T-helper 2 cell (primary cell): ENCODE measurements around the gene TUBA8.
A peak's percentile ranks its signal among the peaks of the same experiment; 100 is the strongest.
"Not testable (repeated sequence)": the region's sequence is repeated elsewhere in the genome, so short reads cannot be mapped to it uniquely, and the experiment has no call there.

Experiments used
- DNase-seq, 5 experiments: peaks; one replicate each; pipeline versions ENCODE4 v3.0.0 to v3.0.0-alpha.2; 2012 to 2022

TUBA8 gene

GRCh38 chr22:18106550-18107341 lies 3.9 kb upstream of the TUBA8 start:
- peak in 1 of 5 experiments; percentile 49 for DNase-seq

DNA sequence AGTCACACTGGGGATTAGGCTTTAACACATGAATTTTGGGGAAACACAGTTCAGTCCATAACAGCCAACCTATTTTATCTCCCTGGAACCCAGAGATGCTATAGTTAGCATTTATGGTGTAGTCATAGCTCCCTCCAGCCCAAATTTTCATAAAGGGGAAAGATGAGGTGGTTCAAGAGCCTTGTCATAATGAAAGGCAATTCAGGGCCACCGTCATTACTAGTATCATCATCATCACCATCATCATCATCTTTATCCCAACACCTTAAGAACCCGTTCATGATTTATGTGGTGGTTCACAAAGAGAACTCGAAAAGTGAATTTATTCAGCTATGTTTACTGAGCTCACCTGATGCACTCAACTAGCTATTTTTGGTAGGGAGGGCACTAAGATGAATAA lies 2.4 kb upstream of the TUBA8 start:
- no peak for DNase-seq

DNA sequence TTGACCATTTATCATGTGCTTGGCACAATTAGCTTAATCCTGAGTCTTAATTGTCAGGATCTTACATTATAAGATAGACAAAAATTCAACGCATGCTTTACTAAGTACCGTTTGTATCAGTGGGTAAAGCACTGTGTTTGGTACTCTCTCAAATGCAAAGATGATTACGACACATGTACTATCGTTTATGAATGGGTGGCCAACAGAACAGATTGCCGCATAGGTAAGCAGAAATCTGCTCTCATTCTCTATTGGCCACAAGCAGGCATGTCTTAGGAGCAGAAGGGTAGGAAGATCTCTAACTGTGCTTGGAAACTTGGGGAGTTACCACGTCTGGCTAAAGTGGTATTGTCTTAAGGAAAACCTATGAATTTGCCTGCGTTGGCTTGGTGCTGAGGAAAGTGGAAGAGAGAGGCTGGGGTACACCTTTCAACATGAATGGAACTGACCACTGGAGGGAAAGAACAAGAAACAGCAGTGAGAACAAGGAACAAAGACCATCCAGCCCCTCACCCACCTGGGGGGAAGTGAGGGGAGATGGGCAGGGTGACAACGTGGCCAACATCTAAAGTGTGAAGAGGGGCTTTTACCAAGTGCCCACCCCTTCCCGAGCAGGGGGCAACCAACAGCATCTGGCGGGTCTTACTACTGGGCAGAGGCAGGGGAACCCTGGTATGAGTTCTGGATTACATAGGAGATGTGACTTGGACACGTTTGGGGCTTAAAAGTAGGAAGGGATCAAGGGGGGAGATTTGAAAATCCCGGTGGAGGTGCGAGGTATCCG lies 1.0 kb upstream of the TUBA8 start:
- DNase-seq, result no peak

DNA sequence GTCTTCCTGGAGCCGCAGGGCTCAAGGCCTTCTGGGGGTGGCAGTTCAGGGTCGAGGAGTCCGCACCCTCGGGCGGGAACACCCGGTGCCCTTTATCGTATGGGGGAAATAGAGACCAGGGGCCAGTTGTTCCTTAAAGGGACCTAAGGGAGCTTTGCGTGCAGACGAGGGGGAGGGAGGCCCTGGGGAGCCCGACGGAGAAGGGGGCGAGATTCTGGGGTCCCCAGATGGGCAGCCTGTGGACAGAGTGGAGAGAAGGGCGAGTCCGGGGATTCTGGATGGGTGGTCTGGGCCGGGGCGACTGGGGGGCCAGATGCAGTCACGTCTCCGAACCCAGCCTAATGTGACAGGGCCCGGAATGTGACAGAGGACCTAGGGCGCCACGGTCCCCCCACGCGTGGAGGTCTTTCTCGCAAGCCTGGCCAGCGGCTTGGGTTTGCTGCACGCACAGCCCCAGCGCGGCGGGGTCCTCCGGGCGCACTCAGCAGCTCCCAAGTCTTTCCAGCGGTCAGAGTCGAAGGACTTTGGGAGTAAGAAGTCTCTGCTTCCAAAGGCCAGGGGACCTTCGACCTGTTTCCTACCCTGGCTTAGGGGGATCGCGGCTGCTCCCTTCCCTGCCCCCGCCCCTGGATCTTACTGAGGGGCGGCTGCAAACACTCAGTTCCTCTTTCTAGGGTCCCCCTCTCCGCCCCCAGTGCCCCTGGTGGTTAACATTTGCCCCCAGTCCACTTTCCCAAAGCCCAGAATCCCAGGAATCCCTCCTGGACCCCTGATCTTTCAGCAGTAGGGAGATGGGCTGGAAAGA lies 547 bp downstream of the TUBA8 start:
- DNase-seq, result no peak

DNA sequence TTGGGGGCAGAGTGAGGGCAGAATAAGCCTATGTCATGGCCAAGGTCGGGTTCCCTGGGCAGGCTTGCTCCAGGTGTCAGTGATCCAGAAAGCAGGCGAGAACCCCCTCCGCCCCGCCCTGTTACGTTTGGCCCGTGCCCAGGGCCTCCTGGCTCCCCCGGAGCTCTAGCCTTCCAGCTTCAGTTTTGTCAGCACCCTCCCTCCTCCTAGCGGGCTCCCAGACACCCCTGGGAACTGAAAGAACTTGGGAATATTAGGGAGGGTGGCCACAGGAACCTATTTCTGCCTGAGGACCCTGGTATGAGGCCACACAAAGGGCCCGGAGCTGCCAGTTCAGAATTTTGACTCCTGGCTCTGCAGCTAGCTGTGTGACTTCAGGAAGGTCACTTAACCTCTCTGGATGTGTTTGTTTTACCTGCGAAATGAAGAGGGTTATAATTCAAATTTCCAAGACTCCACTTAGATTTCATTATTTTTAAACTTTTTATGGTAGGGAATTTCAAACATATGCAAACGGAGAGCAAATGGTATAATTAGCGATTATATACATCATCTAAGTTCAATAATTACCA lies 1.2 kb downstream of the TUBA8 start:
- DNase-seq, result no peak

DNA sequence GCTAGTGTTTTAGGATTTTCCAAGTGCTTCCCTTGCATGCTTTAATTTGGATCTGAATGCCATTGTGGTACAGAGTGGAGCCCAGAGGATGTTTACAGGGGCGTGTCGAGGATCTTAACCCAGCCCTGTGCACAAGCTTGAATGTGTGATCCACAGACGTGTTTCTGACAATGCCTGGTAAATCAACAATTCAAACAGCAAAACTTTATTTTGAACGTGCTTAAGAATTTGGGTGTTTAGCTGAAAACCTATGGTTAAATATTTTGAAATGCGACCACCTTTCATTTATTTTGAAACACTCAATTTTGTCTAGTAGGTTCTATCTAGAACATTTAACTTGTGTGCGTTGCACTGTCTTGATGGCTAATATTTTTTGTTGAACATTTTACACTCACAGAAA lies 1.8 kb downstream of the TUBA8 start:
- DNase-seq, result no peak

- DNase-seq, result no peak
These were observed 3.2 kb downstream of the TUBA8 start for GRCh38 chr22:18113680-18114394.

DNA sequence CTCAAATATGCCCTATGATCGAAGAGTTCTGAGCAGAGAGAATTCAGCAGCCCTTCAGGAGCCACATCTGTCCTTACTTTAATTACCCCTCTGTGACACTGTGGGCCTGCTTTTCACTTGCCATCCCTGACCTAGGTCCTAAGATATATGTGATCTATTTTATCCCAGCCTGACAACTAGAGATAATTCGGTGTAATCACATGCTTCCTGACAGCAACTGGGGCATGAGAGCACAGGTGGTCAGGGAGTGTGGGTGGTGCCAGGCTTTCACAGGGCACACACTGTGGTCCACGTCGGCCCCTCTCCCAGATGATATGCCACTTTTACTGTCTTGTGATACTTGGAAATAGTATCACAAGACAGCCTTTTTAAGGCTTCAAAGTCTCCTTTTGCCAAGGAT lies 3.9 kb downstream of the TUBA8 start:
- no peak for DNase-seq

DNA sequence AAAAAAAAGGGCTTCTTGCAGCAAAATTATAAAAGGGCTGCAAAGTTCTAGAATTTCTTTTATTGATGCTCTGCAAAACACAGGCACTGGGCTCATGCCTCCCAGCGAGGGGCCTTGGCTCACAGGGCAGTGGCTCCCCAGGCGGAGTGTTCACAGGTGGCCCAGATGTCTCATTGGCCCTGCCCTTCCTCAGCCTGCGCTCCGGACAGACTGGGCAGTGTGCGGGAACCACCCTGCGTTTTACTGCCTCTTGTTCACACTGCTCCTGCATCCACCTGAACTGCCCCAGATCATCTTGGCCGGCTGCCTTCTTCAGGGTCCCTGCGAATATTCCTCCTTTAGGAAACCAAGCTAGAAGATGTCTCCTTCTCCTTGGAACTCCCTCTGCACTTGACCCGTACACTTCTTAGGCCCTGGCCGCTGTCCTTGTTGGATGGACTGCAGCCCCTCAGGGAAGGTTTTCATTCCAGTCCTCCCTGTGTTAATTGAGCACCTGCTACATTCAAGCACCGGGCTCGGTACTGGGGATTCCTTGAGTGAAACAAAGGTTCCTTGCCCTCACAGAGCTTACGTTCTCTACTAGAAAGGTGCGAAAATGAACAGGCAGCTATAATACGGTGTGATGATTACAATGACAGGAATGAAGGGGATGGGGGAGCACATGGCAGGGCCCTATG lies 4.5 kb downstream of the TUBA8 start:
- DNase-seq, result no peak

- no peak for DNase-seq
These were observed 5.3 kb downstream of the TUBA8 start for GRCh38 chr22:18115906-18116371.

DNA sequence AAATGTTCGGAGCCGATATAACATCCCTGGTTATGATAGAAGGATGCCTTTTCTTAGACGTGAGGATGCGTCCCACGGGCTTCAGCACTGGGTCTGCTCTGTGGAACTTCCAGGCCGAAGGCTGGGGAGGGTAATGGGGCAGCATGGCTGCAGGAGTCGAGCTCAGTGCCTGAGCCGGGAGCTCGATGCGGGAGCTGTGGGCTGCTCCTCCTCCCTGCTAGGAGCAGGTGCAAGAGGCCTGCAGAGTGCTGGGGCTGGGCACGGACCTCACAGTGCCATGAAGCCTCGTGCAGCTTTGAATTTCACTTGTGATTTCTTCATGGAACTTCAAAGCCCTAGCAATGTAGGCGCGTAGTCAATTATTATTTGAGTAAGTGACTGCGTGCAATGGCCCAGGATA lies 6.0 kb downstream of the TUBA8 start:
- DNase-seq, result no peak

GRCh38 chr22:18118345-18118915 lies 7.8 kb downstream of the TUBA8 start:
- DNase-seq, result no peak

DNA sequence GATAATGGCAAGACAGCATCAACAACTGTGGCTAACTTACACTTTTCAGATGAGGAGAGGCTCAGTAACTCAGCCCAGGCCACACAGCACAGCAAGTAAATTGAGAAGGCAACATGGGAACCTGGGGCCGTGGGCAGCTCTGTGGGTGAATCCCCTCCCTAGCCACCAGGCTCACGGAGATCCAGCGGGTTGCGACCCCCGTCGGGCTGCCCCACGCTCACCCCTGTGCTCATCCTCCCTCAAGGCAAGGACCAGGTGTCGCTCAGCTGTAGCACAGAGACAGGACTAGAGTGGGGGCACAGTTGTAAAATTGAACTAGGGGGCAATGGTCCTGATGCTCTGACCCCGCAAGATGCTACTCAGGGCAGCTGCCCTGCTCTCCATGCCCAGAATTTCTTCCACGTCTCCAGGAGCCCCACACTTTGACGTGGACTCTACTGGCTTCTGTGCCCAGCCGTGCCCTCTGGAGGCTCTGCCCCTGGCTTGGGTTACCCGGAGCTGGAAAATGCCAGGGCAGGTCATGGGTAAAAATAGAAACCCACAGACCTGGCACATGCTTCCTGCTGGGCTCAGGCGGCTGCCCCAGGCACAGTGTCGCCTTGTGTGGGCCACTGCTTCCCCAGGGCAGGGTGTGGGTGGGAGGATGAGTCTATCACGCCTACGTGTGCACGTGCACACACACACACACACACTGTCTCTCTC lies 9.0 kb downstream of the TUBA8 start:
- no peak for DNase-seq

GRCh38 chr22:18120857-18121256 lies 10.2 kb downstream of the TUBA8 start:
- DNase-seq, result no peak

DNA sequence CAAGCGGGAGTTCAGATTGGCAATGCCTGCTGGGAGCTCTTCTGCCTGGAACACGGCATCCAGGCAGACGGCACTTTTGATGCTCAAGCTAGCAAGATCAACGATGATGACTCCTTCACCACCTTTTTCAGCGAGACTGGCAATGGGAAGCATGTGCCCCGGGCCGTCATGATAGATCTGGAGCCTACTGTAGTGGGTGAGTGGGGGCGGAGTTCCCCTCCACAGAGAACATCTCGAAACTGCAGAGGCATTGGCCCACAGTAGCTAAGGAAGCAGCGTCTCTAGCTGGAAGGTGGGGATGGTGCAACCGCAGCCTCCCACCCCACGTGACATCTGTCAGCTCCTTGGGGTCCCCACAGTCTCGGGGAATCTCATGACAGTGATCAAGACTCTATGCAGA lies 10.9 kb downstream of the TUBA8 start:
- no peak for DNase-seq

GRCh38 chr22:18121954-18122554 lies 11.4 kb downstream of the TUBA8 start:
- DNase-seq, result no peak

- not testable (repeated sequence) for DNase-seq
These were observed 12.9 kb downstream of the TUBA8 start for GRCh38 chr22:18123476-18124025.

DNA sequence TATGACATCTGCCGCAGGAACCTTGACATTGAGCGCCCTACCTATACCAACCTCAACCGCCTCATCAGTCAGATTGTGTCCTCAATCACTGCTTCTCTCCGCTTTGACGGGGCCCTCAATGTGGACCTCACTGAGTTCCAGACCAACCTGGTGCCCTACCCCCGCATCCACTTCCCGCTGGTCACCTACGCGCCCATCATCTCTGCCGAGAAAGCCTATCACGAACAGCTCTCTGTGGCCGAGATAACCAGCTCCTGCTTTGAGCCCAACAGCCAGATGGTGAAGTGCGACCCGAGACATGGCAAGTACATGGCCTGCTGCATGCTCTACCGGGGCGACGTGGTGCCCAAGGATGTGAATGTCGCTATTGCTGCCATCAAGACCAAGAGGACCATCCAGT lies 16.0 kb downstream of the TUBA8 start:
- no peak for DNase-seq

GRCh38 chr22:18130018-18130417 lies 19.4 kb downstream of the TUBA8 start:
- DNase-seq, result no peak
